Measurements from ENCODE around the gene G6PC1. TPM values are rescaled to one million over a fixed set of nuclear protein-coding genes. Genes with fewer than 3 reads are reported as not detected.
"Not testable (repeated sequence)": the region's sequence is repeated elsewhere in the genome, so short reads cannot be mapped to it uniquely, and the experiment has no call there.

G6PC1 gene
- total RNA-seq, 1 donor: not detected

DNA sequence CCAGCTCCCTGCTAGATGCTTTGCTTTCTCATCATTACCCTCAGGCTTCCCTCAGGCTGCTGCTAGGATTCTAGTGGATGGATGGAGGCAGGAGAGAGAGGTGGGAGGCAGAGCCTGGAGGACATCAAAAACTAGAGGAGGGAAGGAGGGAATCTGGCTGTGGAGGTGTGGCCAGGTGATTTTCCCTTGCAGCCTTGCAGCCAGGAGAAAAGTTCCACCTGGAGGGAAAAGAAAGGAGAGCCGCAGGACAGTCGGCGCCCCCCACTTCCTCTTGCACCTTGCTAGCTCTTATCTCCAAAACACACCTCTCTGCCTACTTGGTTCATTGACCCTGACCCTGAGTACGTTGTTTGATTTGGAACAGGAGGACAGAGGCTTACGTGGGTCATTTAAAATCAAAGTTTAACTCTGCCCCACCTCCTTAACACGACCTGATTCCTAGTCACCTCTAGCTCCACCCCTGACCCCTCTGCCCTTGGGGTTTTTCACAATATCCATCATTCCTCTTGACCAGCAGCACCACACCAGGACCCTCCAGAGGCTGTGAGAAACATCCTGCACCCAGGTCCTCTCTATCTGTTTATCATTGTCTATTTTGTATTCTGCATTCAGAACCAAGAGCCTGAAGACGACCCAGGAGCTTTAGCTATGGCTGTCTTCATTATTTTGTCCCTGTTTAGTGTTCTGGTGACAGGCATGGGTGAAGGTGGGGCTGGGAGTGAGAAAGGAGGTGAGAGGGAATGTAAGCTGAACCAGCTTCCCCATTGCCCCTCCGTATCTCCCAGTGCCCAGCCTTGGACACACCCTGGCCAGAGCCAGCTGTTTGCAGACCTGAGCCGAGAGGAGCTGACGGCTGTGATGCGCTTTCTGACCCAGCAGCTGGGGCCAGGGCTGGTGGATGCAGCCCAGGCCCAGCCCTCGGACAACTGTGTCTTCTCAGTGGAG, 33.7 kb upstream of the G6PC1 start:
- no peak overlapping the region for H3K4me3 ChIP-seq (ENCODE audit: low read depth, low read length)
- DNase-seq (ENCODE audit: low read depth): no peak
- TF ChIP-seq, protein P1, sequence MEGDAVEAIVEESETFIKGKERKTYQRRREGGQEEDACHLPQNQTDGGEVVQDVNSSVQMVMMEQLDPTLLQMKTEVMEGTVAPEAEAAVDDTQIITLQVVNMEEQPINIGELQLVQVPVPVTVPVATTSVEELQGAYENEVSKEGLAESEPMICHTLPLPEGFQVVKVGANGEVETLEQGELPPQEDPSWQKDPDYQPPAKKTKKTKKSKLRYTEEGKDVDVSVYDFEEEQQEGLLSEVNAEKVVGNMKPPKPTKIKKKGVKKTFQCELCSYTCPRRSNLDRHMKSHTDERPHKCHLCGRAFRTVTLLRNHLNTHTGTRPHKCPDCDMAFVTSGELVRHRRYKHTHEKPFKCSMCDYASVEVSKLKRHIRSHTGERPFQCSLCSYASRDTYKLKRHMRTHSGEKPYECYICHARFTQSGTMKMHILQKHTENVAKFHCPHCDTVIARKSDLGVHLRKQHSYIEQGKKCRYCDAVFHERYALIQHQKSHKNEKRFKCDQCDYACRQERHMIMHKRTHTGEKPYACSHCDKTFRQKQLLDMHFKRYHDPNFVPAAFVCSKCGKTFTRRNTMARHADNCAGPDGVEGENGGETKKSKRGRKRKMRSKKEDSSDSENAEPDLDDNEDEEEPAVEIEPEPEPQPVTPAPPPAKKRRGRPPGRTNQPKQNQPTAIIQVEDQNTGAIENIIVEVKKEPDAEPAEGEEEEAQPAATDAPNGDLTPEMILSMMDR (IDR thresholded peaks at IDR 0.05; ENCODE audit: insufficient read depth, low read depth, low read length): no peak

DNA sequence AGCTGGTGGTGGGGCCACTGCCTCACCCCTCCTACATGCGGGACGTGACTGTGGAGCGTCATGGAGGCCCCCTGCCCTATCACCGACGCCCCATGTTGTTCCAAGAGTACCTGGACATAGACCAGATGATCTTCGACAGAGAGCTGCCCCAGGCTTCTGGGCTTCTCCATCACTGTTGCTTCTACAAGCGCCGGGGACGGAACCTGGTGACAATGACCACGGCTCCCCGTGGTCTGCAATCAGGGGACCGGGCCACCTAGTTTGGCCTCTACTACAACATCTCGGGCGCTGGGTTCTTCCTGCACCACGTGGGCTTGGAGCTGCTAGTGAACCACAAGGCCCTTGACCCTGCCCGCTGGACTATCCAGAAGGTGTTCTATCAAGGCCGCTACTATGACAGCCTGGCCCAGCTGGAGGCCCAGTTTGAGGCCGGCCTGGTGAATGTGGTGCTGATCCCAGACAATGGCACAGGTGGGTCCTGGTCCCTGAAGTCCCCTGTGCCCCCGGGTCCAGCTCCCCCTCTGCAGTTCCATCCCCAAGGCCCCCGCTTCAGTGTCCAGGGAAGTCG, 32.8 kb upstream of the G6PC1 start:
- H3K4me3 ChIP-seq (ENCODE audit: low read depth, low read length); DNase-seq (ENCODE audit: low read depth): not testable (repeated sequence)

DNA sequence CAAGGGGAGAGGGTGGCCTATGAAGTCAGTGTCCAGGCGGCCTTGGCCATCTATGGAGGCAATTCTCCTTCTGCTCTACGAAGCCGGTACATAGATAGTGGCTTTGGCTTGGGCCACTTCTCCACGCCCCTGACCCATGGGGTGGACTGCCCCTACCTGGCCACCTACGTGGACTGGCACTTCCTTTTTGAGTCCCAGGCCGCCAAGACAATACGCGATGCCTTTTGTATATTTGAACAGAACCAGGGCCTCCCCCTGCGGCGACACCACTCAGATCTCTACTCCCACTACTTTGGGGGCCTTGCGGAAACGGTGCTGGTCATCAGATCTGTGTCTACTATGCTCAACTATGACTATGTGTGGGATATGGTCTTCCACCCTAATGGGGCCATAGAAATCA, 32.3 kb upstream of the G6PC1 start:
- DNase-seq (ENCODE audit: low read depth): no peak
- no peak overlapping the region for H3K4me3 ChIP-seq (ENCODE audit: low read depth, low read length)
- TF ChIP-seq, protein P1 (IDR thresholded peaks at IDR 0.05; ENCODE audit: insufficient read depth, low read depth, low read length): no peak

- TF ChIP-seq, protein P1 (IDR thresholded peaks at IDR 0.05; ENCODE audit: insufficient read depth, low read depth, low read length): no peak
- no peak overlapping the region for H3K4me3 ChIP-seq (ENCODE audit: low read depth, low read length)
- no peak for DNase-seq (ENCODE audit: low read depth)
These were observed 29.0 kb upstream of the G6PC1 start for GRCh38 chr17:42871647-42872046.

- DNase-seq (ENCODE audit: low read depth): no peak
- TF ChIP-seq, protein P1 (IDR thresholded peaks at IDR 0.05; ENCODE audit: insufficient read depth, low read depth, low read length): no peak
- no peak overlapping the region for H3K4me3 ChIP-seq (ENCODE audit: low read depth, low read length)
These were observed 28.2 kb upstream of the G6PC1 start for GRCh38 chr17:42872251-42872965.

DNA sequence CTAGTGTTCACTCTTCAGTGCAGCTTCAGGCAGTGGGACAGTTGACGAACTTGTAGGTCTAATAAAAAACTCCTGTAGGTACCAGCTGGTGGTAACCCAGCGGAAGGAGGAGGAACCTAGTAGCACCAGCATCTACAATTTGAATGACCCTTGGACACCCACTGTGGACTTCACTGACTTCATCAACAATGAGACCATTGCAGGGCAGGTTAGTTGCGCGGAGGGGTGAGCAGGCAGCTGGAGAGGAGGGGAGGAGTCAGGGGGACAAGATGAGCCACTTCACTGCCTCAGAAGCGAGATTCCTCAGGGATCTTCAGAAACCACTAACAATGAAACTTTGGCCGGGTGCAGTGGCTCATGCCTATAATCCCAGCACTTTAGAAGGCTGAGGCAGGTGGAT, 27.3 kb upstream of the G6PC1 start:
- no peak overlapping the region for H3K4me3 ChIP-seq (ENCODE audit: low read depth, low read length)
- TF ChIP-seq, protein P1 (IDR thresholded peaks at IDR 0.05; ENCODE audit: insufficient read depth, low read depth, low read length): no peak
- DNase-seq (ENCODE audit: low read depth): no peak

DNA sequence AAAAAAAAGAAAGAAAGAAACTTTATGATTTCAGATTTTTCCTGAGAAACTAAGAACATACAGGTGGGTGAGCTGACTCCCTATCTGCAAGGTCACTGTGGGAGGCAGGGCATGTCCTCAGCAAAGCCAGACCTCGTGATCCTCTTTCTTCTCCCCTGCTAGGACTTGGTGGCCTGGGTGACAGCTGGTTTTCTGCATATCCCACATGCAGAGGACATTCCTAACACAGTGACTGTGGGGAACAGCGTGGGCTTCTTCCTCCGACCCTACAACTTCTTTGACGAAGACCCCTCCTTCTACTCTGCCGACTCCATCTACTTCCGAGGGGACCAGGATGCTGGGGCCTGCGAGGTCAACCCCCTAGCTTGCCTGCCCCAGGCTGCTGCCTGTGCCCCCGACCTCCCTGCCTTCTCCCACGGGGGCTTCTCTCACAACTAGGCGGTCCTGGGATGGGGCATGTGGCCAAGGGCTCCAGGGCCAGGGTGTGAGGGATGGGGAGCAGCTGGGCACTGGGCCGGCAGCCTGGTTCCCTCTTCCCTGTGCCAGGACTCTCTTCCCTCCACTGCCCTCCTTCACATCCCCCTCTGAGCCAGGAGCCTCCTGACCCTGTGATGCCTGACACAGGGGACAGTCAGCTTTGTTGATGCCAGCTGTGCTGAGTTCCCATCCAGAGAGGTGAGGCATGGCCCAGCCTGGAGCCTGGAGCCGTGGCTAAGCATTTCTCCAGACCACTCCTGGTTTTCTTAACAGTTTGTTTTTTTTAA, 26.5 kb upstream of the G6PC1 start:
- not testable (repeated sequence) for DNase-seq (ENCODE audit: low read depth); H3K4me3 ChIP-seq (ENCODE audit: low read depth, low read length)

Measured in fibroblast of villous mesenchyme (primary cell).